OCI-LY3 (cell line): ENCODE results near the gene TGM5.

ENCODE experiments used
- H2AFZ ChIP-seq: fragments of 200-600, 300-600 bp; shearing (Covaris generic); 2 replicates; pipeline ENCODE4 v1.6.0; 2014; ENCODE audit warnings: antibody characterized with exemption, low read depth, low read length
- H3K27ac ChIP-seq: fragments of 200-600, 300-600 bp; sonication (generic); 2 replicates; pipeline ENCODE4 v1.5.1; 2014; ENCODE audit warnings: mild to moderate bottlenecking, low read length, moderate library complexity, mixed read lengths
- H3K27me3 ChIP-seq: fragments of 200-600, 300-600 bp; sonication (generic); 2 replicates; pipeline ENCODE4 v1.6.1; 2014; ENCODE audit warnings: low read depth, low read length, mixed read lengths
- H3K36me3 ChIP-seq: fragments of 200-600, 300-600 bp; sonication (generic); replicated peaks from 2 replicates; pipeline ENCODE3; 2014; ENCODE audit warnings: low read depth, low read length, mixed read lengths
- H3K4me1 ChIP-seq: fragments of 300-600, 200-600 bp; sonication (generic); 2 replicates; pipeline ENCODE4 v1.6.1; 2014; ENCODE audit warnings: low read length, mixed read lengths
- H3K4me2 ChIP-seq: fragments of 200-600, 300-600 bp; sonication (generic); 2 replicates; pipeline ENCODE4 v1.6.1; 2014; ENCODE audit warnings: low read length, mixed read lengths
- H3K4me3 ChIP-seq: fragments of 300-600, 200-600 bp; sonication (generic); 2 replicates; pipeline ENCODE4 v1.5.1; 2014; ENCODE audit warnings: antibody characterized with exemption, mild to moderate bottlenecking, low read length, moderate library complexity
- H3K79me2 ChIP-seq: fragments of 300-600, 200-600 bp; shearing (Covaris generic); 2 replicates; pipeline ENCODE4 v1.6.1; 2014; ENCODE audit warnings: mild to moderate bottlenecking, low read length, mixed read lengths
- H3K9ac ChIP-seq: fragments of 300-600, 200-600 bp; shearing (Covaris generic); 2 replicates; pipeline ENCODE4 v1.6.0; 2014; ENCODE audit warnings: mild to moderate bottlenecking, low read length, moderate library complexity
- H3K9me3 ChIP-seq: fragments of 200-600, 300-600 bp; shearing (Covaris generic); 2 replicates; pipeline ENCODE4 v1.6.1; 2014; ENCODE audit warnings: low read length, mixed read lengths; ENCODE audit not compliant: insufficient read depth
- H4K20me1 ChIP-seq: fragments of 200-600, 300-600 bp; sonication (generic); 2 replicates; pipeline ENCODE4 v1.6.1; 2016; ENCODE audit warnings: low read length, mixed read lengths; ENCODE audit not compliant: insufficient read depth
- CTCF ChIP-seq: fragments of 200-600, 300-600 bp; sonication (generic); IDR thresholded peaks from 2 replicates; pipeline ENCODE4 v1.5.1; 2014; ENCODE audit warnings: antibody characterized with exemption, low read length, low read depth
- EZH2phosphoT487 ChIP-seq: fragments of 200-600 bp; shearing (Covaris generic); IDR thresholded peaks from 2 replicates; pipeline ENCODE4 v1.6.1; 2018; ENCODE audit warnings: antibody characterized with exemption, mixed run types, low read depth

TGM5 gene

GRCh38 chr15:43239732-43240491 is 26.8 kb downstream of the TGM5 start:
- Histone ChIP-seq H3K79me2 (no peaks in the 10 kb centered on the region), H3K27me3 (no peaks in the 10 kb centered on the region), H3K4me1 (no peaks in the 10 kb centered on the region), H3K36me3 (no peaks in the 10 kb centered on the region), H3K27ac (no peak overlapping the region), H3K4me3 (no peak overlapping the region), H3K9me3 (no peaks in the 10 kb centered on the region), H4K20me1 (no peaks in the 10 kb centered on the region), H3K4me2 (no peak overlapping the region), H2AFZ (no peak overlapping the region), H3K9ac (no peak overlapping the region)
- TF ChIP-seq CTCF (no peak), EZH2phosphoT487 (no peak)

- Histone ChIP-seq H3K9me3 (no peaks in the 10 kb centered on the region), H3K36me3 (no peaks in the 10 kb centered on the region), H3K9ac (no peak overlapping the region), H3K4me1 (no peaks in the 10 kb centered on the region), H3K27me3 (no peaks in the 10 kb centered on the region), H2AFZ (no peak overlapping the region), H3K4me3 (no peak overlapping the region), H3K79me2 (no peaks in the 10 kb centered on the region), H3K27ac (no peak overlapping the region), H3K4me2 (no peak overlapping the region), H4K20me1 (no peaks in the 10 kb centered on the region)
- TF ChIP-seq EZH2phosphoT487 (no peak), CTCF (no peak)
Measured at GRCh38 chr15:43238671-43239131, 28.0 kb downstream of the TGM5 start.

- no peak overlapping the region for H3K9ac ChIP-seq
- H3K9me3 ChIP-seq: no peaks in the 10 kb centered on the region
- no peak for TF ChIP-seq EZH2phosphoT487
- no peak for TF ChIP-seq CTCF
- H3K4me1 ChIP-seq: no peaks in the 10 kb centered on the region
- H3K4me3 ChIP-seq: no peak overlapping the region
- H3K36me3 ChIP-seq: no peaks in the 10 kb centered on the region
- no peak overlapping the region for H3K27ac ChIP-seq
- no peaks in the 10 kb centered on the region for H3K27me3 ChIP-seq
- no peaks in the 10 kb centered on the region for H3K79me2 ChIP-seq
- H2AFZ ChIP-seq: no peak overlapping the region
- no peak overlapping the region for H3K4me2 ChIP-seq
- no peaks in the 10 kb centered on the region for H4K20me1 ChIP-seq
Measured at GRCh38 chr15:43237842-43238470, 28.8 kb downstream of the TGM5 start.

GRCh38 chr15:43235536-43235935 is 31.2 kb downstream of the TGM5 start:
- Histone ChIP-seq H3K9ac (no peak overlapping the region), H3K27me3 (no peaks in the 10 kb centered on the region), H2AFZ (no peak overlapping the region)

More at GRCh38 chr15:43235536-43235935, 31.2 kb downstream of the TGM5 start:
- no peak overlapping the region for H3K27ac ChIP-seq
- no peaks in the 10 kb centered on the region for H3K9me3 ChIP-seq
- no peaks in the 10 kb centered on the region for H3K4me1 ChIP-seq
- no peaks in the 10 kb centered on the region for H3K36me3 ChIP-seq
- no peak overlapping the region for H3K4me3 ChIP-seq
- no peaks in the 10 kb centered on the region for H3K79me2 ChIP-seq
- H4K20me1 ChIP-seq: no peaks in the 10 kb centered on the region
- H3K4me2 ChIP-seq: no peak overlapping the region
- TF ChIP-seq CTCF: no peak
